ENCODE data around the gene APCDD1. TPM values are rescaled to one million over a fixed set of nuclear protein-coding genes. Genes with fewer than 3 reads are reported as not detected.

The APCDD1 gene
- total and polyA plus RNA-seq, 2 donors = 1.9 to 2.5 TPM

DNA sequence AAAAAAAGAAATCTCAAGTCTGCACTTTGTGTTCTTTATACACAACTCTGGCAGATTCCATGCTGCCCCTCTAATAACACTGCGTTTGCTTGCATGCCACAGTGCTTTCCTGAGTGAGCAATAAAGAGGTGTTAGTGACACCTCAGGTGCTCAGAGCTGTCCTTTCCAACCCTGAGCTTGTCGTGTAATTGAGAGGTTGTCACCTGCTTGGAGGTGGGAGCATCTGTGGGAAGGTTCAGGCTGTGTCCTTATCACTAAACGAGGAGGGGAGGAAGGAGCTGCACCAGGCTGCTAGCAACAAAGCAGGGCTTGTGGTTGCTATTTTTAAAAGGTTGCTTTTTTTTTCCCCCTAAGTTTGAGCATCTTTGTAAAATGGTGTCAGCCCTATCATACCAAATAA lies 31.9 kb downstream of the APCDD1 start:
- Histone ChIP-seq H3K27me3 (ENCODE audit: control insufficient read depth in 2 of 2, insufficient read depth in 1 of 2, low read length in 1 of 2) (no peaks in the 10 kb centered on the region), H3K27ac (ENCODE audit: low read depth in 1 of 2, low read length in 1 of 2) (peak overlapping the region in 1 of 2 donors; percentile 67), H3K4me3 (ENCODE audit: low read length in 2 of 2) (no peak overlapping the region), H3K36me3 (ENCODE audit: control insufficient read depth in 2 of 2, insufficient read depth in 2 of 2, low read length in 1 of 2) (no peaks in the 10 kb centered on the region), H3K9me3 (ENCODE audit: control insufficient read depth in 2 of 2, insufficient read depth in 1 of 2, low read length in 1 of 2) (no peaks in the 10 kb centered on the region), H3K4me1 (ENCODE audit: control insufficient read depth in 2 of 2, insufficient read depth in 2 of 2, low read length in 2 of 2) (peaks cover 49 to 85% of the 10 kb centered on the region in 2 donors)
- DNase-seq (ENCODE audit: low read depth in 6 of 9, low spot score in 9 of 9) = peak in 1 of 9 donors; percentile 57
- WGBS = 30% methylated on average over 3 of the region's 3 CpGs

DNA sequence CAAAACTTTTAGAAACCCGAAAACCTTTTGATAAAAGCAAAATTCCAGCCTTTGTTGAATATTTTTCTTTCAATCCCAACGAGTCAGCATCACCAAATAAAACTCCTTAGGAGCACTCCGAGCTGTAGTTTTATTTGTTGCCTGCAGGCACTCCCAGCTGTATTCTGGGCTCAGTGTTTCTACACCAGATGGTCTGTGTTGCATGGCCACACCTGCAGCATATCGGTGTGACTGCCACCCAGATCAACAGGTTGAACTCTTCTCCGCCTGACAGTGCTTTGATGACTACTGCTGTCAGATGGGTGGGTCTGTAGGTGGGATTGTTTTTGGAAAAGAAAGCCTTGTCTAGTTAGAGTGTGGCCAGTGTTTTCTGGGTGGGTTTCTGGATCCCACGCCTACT lies 32.7 kb downstream of the APCDD1 start:
- H3K4me3 ChIP-seq (ENCODE audit: low read length in 2 of 2) = no peak overlapping the region
- 48% methylated on average over 6 of the region's 6 CpGs for WGBS

DNA sequence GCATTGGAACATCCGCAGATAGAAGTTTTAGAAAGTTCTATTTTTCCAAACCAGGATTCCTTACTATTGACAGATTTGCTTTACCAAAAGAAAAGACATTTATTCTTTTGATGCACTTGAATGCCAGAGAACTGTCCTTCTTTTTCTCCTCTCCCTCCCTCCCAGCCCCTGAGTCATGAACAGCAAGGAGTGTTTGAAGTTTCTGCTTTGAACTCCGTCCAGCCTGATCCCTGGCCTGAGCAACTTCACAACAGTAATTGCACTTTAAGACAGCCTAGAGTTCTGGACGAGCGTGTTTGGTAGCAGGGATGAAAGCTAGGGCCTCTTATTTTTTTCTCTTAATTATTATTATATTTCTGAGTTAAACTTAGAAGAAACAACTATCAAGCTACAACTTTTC lies 33.6 kb downstream of the APCDD1 start:
- 88% methylated on average over 4 of the region's 4 CpGs for WGBS
- H3K27me3 ChIP-seq (ENCODE audit: control insufficient read depth in 2 of 2, insufficient read depth in 1 of 2, low read length in 1 of 2) = no peaks in the 10 kb centered on the region
- no peak for DNase-seq (ENCODE audit: low read depth in 6 of 9, low spot score in 9 of 9)
- H3K4me3 ChIP-seq (ENCODE audit: low read length in 2 of 2) = no peak overlapping the region
- no peak overlapping the region for H3K27ac ChIP-seq (ENCODE audit: low read depth in 1 of 2, low read length in 1 of 2)
- no peaks in the 10 kb centered on the region for H3K36me3 ChIP-seq (ENCODE audit: control insufficient read depth in 2 of 2, insufficient read depth in 2 of 2, low read length in 1 of 2)
- H3K9me3 ChIP-seq (ENCODE audit: control insufficient read depth in 2 of 2, insufficient read depth in 1 of 2, low read length in 1 of 2) = no peaks in the 10 kb centered on the region
- peaks cover 41 to 74% of the 10 kb centered on the region in 2 donors for H3K4me1 ChIP-seq (ENCODE audit: control insufficient read depth in 2 of 2, insufficient read depth in 2 of 2, low read length in 2 of 2)

More for the DNA sequence above, 32.7 kb downstream of the APCDD1 start:
- no peaks in the 10 kb centered on the region for H3K27me3 ChIP-seq (ENCODE audit: control insufficient read depth in 2 of 2, insufficient read depth in 1 of 2, low read length in 1 of 2)
- peak overlapping the region in 1 of 2 donors; percentile 67 for H3K27ac ChIP-seq (ENCODE audit: low read depth in 1 of 2, low read length in 1 of 2)
- H3K9me3 ChIP-seq (ENCODE audit: control insufficient read depth in 2 of 2, insufficient read depth in 1 of 2, low read length in 1 of 2) = no peaks in the 10 kb centered on the region
- no peaks in the 10 kb centered on the region for H3K36me3 ChIP-seq (ENCODE audit: control insufficient read depth in 2 of 2, insufficient read depth in 2 of 2, low read length in 1 of 2)
- H3K4me1 ChIP-seq (ENCODE audit: control insufficient read depth in 2 of 2, insufficient read depth in 2 of 2, low read length in 2 of 2) = peaks cover 49 to 83% of the 10 kb centered on the region in 2 donors
- DNase-seq (ENCODE audit: low read depth in 6 of 9, low spot score in 9 of 9) = peak in 5 of 9 donors; percentile 58 to 88 (median 70)

DNA sequence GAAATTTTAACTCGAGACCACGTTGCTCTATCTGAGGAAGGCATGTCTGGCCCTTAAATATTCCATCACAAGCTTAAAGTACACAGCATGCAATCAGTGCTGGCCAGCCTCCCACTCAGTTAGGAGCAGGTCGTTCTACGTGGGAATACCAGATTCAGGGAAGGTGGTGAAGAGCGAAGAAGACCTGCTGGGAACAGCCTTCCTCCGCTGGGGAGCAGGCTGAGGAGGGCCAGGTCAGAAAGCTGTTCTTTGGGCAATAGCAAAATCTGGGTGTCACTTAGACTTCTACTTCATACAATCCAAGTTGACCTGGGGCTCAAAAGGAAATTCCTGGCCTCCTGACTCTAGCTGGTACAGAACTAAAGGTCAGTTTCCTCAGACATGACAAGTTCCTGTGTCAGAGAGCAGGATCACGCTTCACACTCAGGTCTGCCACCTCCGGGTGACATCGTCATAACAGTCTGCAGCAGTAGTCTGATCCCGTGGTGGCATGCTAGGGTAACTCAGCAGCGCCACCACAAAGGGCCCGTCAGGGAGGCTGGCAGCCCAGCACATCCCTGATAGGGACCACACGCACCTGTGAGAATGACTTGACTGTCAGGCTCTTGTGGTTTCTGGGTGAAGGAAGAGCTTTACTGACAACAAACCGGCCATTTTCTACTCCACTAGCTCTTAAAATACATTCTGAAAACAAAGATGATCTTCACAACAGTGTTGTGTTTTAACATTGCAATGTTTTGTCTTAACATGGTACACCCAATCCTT lies 36.1 kb downstream of the APCDD1 start:
- H3K9me3 ChIP-seq (ENCODE audit: control insufficient read depth in 2 of 2, insufficient read depth in 1 of 2, low read length in 1 of 2) = no peaks in the 10 kb centered on the region
- 43% methylated on average over 14 of the region's 14 CpGs for WGBS
- H3K36me3 ChIP-seq (ENCODE audit: control insufficient read depth in 2 of 2, insufficient read depth in 2 of 2, low read length in 1 of 2) = no peaks in the 10 kb centered on the region
- peak overlapping the region; percentile 25 to 81 for H3K27ac ChIP-seq (ENCODE audit: low read depth in 1 of 2, low read length in 1 of 2)
- no peak overlapping the region for H3K4me3 ChIP-seq (ENCODE audit: low read length in 2 of 2)
- H3K27me3 ChIP-seq (ENCODE audit: control insufficient read depth in 2 of 2, insufficient read depth in 1 of 2, low read length in 1 of 2) = no peaks in the 10 kb centered on the region
- H3K4me1 ChIP-seq (ENCODE audit: control insufficient read depth in 2 of 2, insufficient read depth in 2 of 2, low read length in 2 of 2) = peaks cover 29 to 58% of the 10 kb centered on the region in 2 donors
- peak; percentile 71 to 97 (median 88) for DNase-seq (ENCODE audit: low read depth in 6 of 9, low spot score in 9 of 9)

DNA sequence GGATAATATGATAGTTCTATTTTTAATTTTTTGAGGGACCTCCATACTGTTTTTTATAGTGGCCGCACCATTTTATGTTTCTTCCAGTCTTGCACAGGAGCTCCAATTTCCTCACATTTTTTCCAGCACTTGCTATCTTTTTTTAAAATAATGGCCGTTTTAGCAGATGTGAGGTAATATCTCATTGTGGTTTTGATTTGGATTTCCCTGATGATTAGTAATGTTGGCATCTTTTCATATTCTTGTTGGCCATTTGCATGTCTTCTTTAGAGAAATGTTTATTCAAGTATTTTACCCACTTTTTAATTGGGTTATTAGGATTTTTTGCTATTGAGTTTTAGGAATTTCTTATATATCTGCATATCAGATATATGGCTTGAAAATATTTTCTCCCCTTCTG lies 41.5 kb downstream of the APCDD1 start:
- H3K4me3 ChIP-seq (ENCODE audit: low read length in 2 of 2) = no peak overlapping the region
- H3K4me1 ChIP-seq (ENCODE audit: control insufficient read depth in 2 of 2, insufficient read depth in 2 of 2, low read length in 2 of 2) = peaks cover 8 to 20% of the 10 kb centered on the region in 2 donors
- WGBS = 90% methylated on average over 2 of the region's 2 CpGs
- DNase-seq (ENCODE audit: low read depth in 6 of 9, low spot score in 9 of 9) = no peak
- no peaks in the 10 kb centered on the region for H3K27me3 ChIP-seq (ENCODE audit: control insufficient read depth in 2 of 2, insufficient read depth in 1 of 2, low read length in 1 of 2)
- peaks cover 0 to 4% of the 10 kb centered on the region in 2 donors for H3K9me3 ChIP-seq (ENCODE audit: control insufficient read depth in 2 of 2, insufficient read depth in 1 of 2, low read length in 1 of 2)
- H3K27ac ChIP-seq (ENCODE audit: low read depth in 1 of 2, low read length in 1 of 2) = no peak overlapping the region
- H3K36me3 ChIP-seq (ENCODE audit: control insufficient read depth in 2 of 2, insufficient read depth in 2 of 2, low read length in 1 of 2) = no peaks in the 10 kb centered on the region

DNA sequence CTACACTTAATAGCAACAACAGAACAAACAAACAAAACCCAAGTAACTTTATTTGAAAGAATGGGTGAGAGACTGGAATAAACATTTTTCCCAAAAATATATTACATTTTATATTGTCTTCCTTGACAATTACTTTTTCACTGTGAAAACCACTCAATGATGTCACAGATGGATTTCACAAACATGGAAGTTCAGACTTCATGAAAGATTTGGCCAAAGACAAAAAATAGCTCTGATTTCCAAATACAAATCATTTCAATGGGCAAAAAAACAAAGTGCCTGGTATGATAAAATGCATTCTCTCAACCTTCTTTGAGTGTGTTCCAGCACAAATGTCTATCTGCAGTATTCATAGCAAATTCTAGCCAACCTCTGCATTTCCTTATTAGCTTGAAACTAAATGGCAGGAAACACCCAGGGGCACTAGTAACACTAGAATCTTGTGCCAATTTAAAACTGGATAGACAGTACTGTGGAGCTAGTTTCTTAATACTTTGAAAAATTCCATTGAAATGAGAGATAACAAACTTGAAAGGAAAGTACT lies 42.8 kb downstream of the APCDD1 start:
- no peak overlapping the region for H3K4me3 ChIP-seq (ENCODE audit: low read length in 2 of 2)
- no peaks in the 10 kb centered on the region for H3K27me3 ChIP-seq (ENCODE audit: control insufficient read depth in 2 of 2, insufficient read depth in 1 of 2, low read length in 1 of 2)
- no peaks in the 10 kb centered on the region for H3K36me3 ChIP-seq (ENCODE audit: control insufficient read depth in 2 of 2, insufficient read depth in 2 of 2, low read length in 1 of 2)
- H3K27ac ChIP-seq (ENCODE audit: low read depth in 1 of 2, low read length in 1 of 2) = no peak overlapping the region
- no peak for DNase-seq (ENCODE audit: low read depth in 6 of 9, low spot score in 9 of 9)
- H3K4me1 ChIP-seq (ENCODE audit: control insufficient read depth in 2 of 2, insufficient read depth in 2 of 2, low read length in 2 of 2) = peaks cover 5 to 10% of the 10 kb centered on the region in 2 donors
- peaks cover 0 to 4% of the 10 kb centered on the region in 2 donors for H3K9me3 ChIP-seq (ENCODE audit: control insufficient read depth in 2 of 2, insufficient read depth in 1 of 2, low read length in 1 of 2)

DNA sequence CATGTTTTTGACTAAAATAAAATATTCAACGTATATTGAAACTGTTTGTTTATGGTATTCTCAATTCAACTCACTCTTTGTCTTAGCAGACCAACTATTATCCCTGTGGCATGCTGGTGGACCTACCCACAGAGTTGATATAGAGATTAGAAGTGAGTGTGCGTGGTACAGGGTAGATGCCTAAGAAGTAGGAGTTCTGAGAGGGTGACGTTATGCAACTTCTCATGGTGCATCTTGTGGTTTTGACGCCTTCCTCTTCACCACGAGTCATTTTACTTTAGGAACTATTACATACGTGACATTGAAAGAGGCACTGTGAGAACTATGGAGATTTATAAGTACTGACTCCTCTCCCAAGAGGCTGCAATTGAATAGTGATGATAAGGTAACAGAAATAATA lies 44.8 kb downstream of the APCDD1 start:
- Histone ChIP-seq H3K4me3 (ENCODE audit: low read length in 2 of 2) (no peak overlapping the region), H3K36me3 (ENCODE audit: control insufficient read depth in 2 of 2, insufficient read depth in 2 of 2, low read length in 1 of 2) (no peaks in the 10 kb centered on the region), H3K27ac (ENCODE audit: low read depth in 1 of 2, low read length in 1 of 2) (peak overlapping the region in 1 of 2 donors; percentile 21), H3K27me3 (ENCODE audit: control insufficient read depth in 2 of 2, insufficient read depth in 1 of 2, low read length in 1 of 2) (no peaks in the 10 kb centered on the region), H3K4me1 (ENCODE audit: control insufficient read depth in 2 of 2, insufficient read depth in 2 of 2, low read length in 2 of 2) (peaks cover 5 to 10% of the 10 kb centered on the region in 2 donors), H3K9me3 (ENCODE audit: control insufficient read depth in 2 of 2, insufficient read depth in 1 of 2, low read length in 1 of 2) (peaks cover 0 to 4% of the 10 kb centered on the region in 2 donors)
- DNase-seq (ENCODE audit: low read depth in 6 of 9, low spot score in 9 of 9) = peak in 4 of 9 donors; percentile 46 to 80 (median 56)
- whole genome bisulfite sequencing = 20% methylated on average over 6 of the region's 6 CpGs

DNA sequence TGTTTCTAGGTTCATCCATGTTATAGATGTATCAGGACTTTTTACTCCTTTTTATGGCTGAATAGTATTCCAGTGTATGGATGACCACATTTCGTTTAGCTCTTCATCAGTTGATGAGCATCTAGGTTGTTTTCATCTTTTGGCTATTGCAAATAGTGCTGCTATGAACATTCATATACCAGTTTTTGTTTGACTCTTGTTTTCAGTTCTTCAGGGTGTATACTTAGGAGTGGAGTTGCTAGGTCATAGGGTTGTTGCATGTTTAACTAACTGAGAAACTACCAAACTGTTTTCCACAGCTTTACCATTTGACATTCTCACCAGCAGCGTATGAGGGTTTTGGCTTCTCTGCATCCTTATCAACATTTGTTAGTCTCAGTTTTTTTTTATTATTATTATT lies 45.6 kb downstream of the APCDD1 start:
- WGBS = 66% methylated on average over 2 of the region's 2 CpGs
- DNase-seq (ENCODE audit: low read depth in 6 of 9, low spot score in 9 of 9) = no peak
- peaks cover 0 to 6% of the 10 kb centered on the region in 2 donors for H3K9me3 ChIP-seq (ENCODE audit: control insufficient read depth in 2 of 2, insufficient read depth in 1 of 2, low read length in 1 of 2)
- no peaks in the 10 kb centered on the region for H3K36me3 ChIP-seq (ENCODE audit: control insufficient read depth in 2 of 2, insufficient read depth in 2 of 2, low read length in 1 of 2)
- peaks cover 5 to 10% of the 10 kb centered on the region in 2 donors for H3K4me1 ChIP-seq (ENCODE audit: control insufficient read depth in 2 of 2, insufficient read depth in 2 of 2, low read length in 2 of 2)
- H3K27me3 ChIP-seq (ENCODE audit: control insufficient read depth in 2 of 2, insufficient read depth in 1 of 2, low read length in 1 of 2) = no peaks in the 10 kb centered on the region
- H3K27ac ChIP-seq (ENCODE audit: low read depth in 1 of 2, low read length in 1 of 2) = no peak overlapping the region
- H3K4me3 ChIP-seq (ENCODE audit: low read length in 2 of 2) = no peak overlapping the region

DNA sequence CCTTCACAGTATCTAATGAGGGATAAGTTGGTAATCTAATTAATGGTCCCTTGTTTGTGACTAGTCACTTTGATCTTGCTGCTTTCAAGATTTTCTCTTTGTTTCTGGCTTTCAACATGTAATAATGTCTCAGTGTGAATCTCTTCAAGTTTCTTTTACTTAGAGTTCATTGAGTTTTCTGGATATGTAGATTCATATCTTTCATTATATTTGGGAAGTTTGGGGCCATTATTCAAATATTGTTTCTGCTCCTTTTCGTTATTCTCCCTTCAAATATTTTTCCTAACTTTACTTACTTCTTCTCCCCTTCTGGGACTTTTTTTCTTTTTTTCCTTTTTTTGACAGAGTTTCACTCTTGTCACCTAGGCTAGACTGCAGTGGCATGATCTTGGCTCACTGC lies 50.3 kb downstream of the APCDD1 start:
- no peak overlapping the region for H3K27ac ChIP-seq (ENCODE audit: low read depth in 1 of 2, low read length in 1 of 2)
- H3K4me3 ChIP-seq (ENCODE audit: low read length in 2 of 2) = no peak overlapping the region
- H3K36me3 ChIP-seq (ENCODE audit: control insufficient read depth in 2 of 2, insufficient read depth in 2 of 2, low read length in 1 of 2) = no peaks in the 10 kb centered on the region
- H3K27me3 ChIP-seq (ENCODE audit: control insufficient read depth in 2 of 2, insufficient read depth in 1 of 2, low read length in 1 of 2) = no peaks in the 10 kb centered on the region
- peaks cover 0 to 29% of the 10 kb centered on the region in 2 donors for H3K9me3 ChIP-seq (ENCODE audit: control insufficient read depth in 2 of 2, insufficient read depth in 1 of 2, low read length in 1 of 2)
- 98% methylated on average over 1 of the region's 1 CpG for WGBS
- no peaks in the 10 kb centered on the region for H3K4me1 ChIP-seq (ENCODE audit: control insufficient read depth in 2 of 2, insufficient read depth in 2 of 2, low read length in 2 of 2)
- no peak for DNase-seq (ENCODE audit: low read depth in 6 of 9, low spot score in 9 of 9)
